ENCODE data around the gene CDC20. TPM values are rescaled to one million over a fixed set of nuclear protein-coding genes. Genes with fewer than 3 reads are reported as not detected.

The CDC20 gene
- polyA plus RNA-seq, 1 of the 3 experiments (the other 2 are of a cell fraction) = 82.7 TPM

DNA sequence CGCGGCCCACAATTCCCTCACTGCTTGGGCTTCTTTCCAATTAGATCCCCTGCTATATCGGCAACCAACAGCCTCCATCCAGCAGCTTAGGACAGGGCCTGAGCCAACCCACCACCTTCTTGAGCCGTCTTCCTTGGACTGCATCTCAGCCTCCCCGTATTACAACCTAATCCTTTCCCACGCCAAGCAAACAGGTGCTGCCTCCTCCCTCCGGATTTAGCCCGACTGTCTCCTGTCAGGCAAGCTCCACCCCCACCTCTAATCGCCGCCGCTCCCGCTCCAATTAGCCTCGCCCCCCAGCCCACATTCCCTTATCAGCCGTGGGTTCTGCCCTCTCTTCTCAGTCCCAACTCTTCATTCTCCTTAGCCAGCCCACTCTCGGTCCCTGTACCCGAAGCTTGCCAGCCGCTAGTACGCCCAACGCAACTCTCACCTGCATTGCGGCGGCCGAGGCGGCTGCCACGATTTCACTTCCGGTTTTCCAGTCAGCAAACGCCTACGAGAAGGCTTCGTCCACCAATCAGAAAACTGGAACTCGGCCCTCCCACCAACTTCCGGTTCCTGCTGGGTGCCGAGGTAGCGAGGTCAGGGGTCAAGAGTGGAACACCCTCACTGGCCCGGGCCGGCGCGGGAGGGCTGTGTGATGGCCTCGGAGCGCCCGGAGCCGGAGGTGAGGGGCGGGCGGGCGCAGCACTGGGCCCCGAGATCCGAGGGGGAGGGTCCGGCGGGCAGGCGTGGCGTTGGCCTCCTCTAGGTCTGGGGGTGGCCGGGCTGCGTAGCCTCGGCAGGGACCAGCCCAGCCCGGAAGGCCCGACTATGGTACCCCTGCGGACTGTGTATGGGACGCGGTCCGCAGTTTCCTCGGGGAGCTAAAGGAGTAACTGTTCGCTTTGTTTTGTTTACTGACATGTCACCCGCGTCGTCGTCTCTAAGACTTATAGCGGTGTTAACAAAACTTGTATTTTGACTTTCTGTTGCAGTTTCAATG, 30.8 kb downstream of the CDC20 start, which contains the start of the genes MED8 and SZT2:
Gene MED8 (minus strand): TSS at position 475 of the 988 bp plus-strand sequence. CDS start 36 bp downstream, at position 439.
Gene SZT2 (plus strand): TSS at position 574 of the 988 bp plus-strand sequence. CDS start 70 bp downstream, at position 644.
- no peaks in the 10 kb centered on the region for H3K9me3 ChIP-seq
- peak; percentile 97 for DNase-seq
- peaks cover 15 to 19% of the 10 kb centered on the region in 2 experiments; a peak in 3 of 4 replicates for H3K4me1 ChIP-seq (ENCODE audit: control insufficient read depth in 1 of 2, insufficient read depth in 2 of 2, low read depth in 1 of 2, low read length in 1 of 2)
- H4K20me1 ChIP-seq (ENCODE audit: insufficient read depth) = no peaks in the 10 kb centered on the region
- H3F3A ChIP-seq (replicated peaks; ENCODE audit: insufficient read depth) = no peaks in the 10 kb centered on the region
- H3K27ac ChIP-seq (ENCODE audit: low read depth in 2 of 2, low read length in 1 of 2) = peak within 1 kb of the TSS; percentile 72 to 79; a peak in 3 of 4 replicates
- WGBS (ENCODE audit: low lambda C conversion rate) = under 1% methylated on average over 41 of the region's 65 CpGs
- H3K9me2 ChIP-seq = no peaks in the 10 kb centered on the region
- peak within 1 kb of the TSS; percentile 80 for H3K4me2 ChIP-seq
- peak within 1 kb of the TSS; percentile 89 for H2AFZ ChIP-seq (ENCODE audit: low read depth)
- ChIA-PET CTCF (interaction anchor here (1.0 to 1.8 kb wide), 7 partner anchors 12 to 164 kb away, joined by 3 to 13 read pairs (median 4); no protein-coding TSS in a partner anchor), POLR2A (interaction anchor here (0.6 to 2.0 kb wide), 7 partner anchors 13 to 261 kb away, joined by 3 to 4 read pairs (median 3); partner anchors contain the start of gene CDC20)
- H3K4me3 ChIP-seq (ENCODE audit: low read depth in 2 of 2, low read length in 1 of 2) = peak within 1 kb of the TSS; percentile 82 to 83
- peaks cover 80% of the 10 kb centered on the region for H3K79me2 ChIP-seq (ENCODE audit: insufficient read depth)
- H3K27me3 ChIP-seq (ENCODE audit: insufficient read depth) = no peaks in the 10 kb centered on the region
- H3K9ac ChIP-seq = peak within 1 kb of the TSS; percentile 84
- peaks cover 33 to 34% of the 10 kb centered on the region in 2 experiments for H3K36me3 ChIP-seq (replicated peaks in 1 of 2; ENCODE audit: control insufficient read depth in 1 of 2, insufficient read depth in 2 of 2, low read length in 1 of 2)
- TF ChIP-seq, protein P1, sequence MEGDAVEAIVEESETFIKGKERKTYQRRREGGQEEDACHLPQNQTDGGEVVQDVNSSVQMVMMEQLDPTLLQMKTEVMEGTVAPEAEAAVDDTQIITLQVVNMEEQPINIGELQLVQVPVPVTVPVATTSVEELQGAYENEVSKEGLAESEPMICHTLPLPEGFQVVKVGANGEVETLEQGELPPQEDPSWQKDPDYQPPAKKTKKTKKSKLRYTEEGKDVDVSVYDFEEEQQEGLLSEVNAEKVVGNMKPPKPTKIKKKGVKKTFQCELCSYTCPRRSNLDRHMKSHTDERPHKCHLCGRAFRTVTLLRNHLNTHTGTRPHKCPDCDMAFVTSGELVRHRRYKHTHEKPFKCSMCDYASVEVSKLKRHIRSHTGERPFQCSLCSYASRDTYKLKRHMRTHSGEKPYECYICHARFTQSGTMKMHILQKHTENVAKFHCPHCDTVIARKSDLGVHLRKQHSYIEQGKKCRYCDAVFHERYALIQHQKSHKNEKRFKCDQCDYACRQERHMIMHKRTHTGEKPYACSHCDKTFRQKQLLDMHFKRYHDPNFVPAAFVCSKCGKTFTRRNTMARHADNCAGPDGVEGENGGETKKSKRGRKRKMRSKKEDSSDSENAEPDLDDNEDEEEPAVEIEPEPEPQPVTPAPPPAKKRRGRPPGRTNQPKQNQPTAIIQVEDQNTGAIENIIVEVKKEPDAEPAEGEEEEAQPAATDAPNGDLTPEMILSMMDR (IDR thresholded peaks at IDR 0.05) = no peak
- TF ChIP-seq, protein P2, sequence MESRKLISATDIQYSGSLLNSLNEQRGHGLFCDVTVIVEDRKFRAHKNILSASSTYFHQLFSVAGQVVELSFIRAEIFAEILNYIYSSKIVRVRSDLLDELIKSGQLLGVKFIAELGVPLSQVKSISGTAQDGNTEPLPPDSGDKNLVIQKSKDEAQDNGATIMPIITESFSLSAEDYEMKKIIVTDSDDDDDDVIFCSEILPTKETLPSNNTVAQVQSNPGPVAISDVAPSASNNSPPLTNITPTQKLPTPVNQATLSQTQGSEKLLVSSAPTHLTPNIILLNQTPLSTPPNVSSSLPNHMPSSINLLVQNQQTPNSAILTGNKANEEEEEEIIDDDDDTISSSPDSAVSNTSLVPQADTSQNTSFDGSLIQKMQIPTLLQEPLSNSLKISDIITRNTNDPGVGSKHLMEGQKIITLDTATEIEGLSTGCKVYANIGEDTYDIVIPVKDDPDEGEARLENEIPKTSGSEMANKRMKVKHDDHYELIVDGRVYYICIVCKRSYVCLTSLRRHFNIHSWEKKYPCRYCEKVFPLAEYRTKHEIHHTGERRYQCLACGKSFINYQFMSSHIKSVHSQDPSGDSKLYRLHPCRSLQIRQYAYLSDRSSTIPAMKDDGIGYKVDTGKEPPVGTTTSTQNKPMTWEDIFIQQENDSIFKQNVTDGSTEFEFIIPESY (IDR thresholded peaks at IDR 0.05; ENCODE audit: borderline replicate concordance, low read depth) = 0 out of 2 replicates have a peak, but pooled peaks have one; percentile 32
- TF ChIP-seq SMC3 (IDR thresholded peaks at IDR 0.05; ENCODE audit: low read depth, low read length) (no peak), MXI1 (IDR thresholded peaks at IDR 0.05; ENCODE audit: low read depth, low read length) (peak; percentile 72), GATA2 (CRISPR knock-in tag; IDR thresholded peaks at IDR 0.05) (no peak), TCF12 (IDR thresholded peaks at IDR 0.05) (peak; percentile 17; the same call in 1 of the 2 replicates), NRF1 (IDR thresholded peaks at IDR 0.05; ENCODE audit: low read depth, low read length) (no peak), JUND (IDR thresholded peaks at IDR 0.05) (no peak), EP300 (IDR thresholded peaks at IDR 0.05; ENCODE audit: borderline replicate concordance in 1 of 2, low read depth in 1 of 2, low read length in 1 of 2) (no peak), CHD2 (IDR thresholded peaks at IDR 0.05; ENCODE audit: low read length, partially characterized antibody) (peak; percentile 94), YY1 (IDR thresholded peaks at IDR 0.05; ENCODE audit: low read depth) (peak; percentile 67), FOXM1 (IDR thresholded peaks at IDR 0.05; ENCODE audit: low read depth) (no peak), FOSL2 (IDR thresholded peaks at IDR 0.05; ENCODE audit: borderline replicate concordance, low read depth) (no peak), SIN3A (IDR thresholded peaks at IDR 0.05; ENCODE audit: borderline replicate concordance, low read depth, low read length) (peak; percentile 69; the same call in 1 of the 2 replicates), FOXJ3 (CRISPR knock-in tag; IDR thresholded peaks at IDR 0.05) (no peak)
- TF ChIP-seq, protein P3, sequence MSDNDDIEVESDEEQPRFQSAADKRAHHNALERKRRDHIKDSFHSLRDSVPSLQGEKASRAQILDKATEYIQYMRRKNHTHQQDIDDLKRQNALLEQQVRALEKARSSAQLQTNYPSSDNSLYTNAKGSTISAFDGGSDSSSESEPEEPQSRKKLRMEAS (IDR thresholded peaks at IDR 0.05; ENCODE audit: low read depth) = peak; percentile 85
- TF ChIP-seq, protein P4, sequence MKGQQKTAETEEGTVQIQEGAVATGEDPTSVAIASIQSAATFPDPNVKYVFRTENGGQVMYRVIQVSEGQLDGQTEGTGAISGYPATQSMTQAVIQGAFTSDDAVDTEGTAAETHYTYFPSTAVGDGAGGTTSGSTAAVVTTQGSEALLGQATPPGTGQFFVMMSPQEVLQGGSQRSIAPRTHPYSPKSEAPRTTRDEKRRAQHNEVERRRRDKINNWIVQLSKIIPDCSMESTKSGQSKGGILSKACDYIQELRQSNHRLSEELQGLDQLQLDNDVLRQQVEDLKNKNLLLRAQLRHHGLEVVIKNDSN (IDR thresholded peaks at IDR 0.05; ENCODE audit: borderline replicate concordance, low read depth) = no peak
- TF ChIP-seq, protein P5, sequence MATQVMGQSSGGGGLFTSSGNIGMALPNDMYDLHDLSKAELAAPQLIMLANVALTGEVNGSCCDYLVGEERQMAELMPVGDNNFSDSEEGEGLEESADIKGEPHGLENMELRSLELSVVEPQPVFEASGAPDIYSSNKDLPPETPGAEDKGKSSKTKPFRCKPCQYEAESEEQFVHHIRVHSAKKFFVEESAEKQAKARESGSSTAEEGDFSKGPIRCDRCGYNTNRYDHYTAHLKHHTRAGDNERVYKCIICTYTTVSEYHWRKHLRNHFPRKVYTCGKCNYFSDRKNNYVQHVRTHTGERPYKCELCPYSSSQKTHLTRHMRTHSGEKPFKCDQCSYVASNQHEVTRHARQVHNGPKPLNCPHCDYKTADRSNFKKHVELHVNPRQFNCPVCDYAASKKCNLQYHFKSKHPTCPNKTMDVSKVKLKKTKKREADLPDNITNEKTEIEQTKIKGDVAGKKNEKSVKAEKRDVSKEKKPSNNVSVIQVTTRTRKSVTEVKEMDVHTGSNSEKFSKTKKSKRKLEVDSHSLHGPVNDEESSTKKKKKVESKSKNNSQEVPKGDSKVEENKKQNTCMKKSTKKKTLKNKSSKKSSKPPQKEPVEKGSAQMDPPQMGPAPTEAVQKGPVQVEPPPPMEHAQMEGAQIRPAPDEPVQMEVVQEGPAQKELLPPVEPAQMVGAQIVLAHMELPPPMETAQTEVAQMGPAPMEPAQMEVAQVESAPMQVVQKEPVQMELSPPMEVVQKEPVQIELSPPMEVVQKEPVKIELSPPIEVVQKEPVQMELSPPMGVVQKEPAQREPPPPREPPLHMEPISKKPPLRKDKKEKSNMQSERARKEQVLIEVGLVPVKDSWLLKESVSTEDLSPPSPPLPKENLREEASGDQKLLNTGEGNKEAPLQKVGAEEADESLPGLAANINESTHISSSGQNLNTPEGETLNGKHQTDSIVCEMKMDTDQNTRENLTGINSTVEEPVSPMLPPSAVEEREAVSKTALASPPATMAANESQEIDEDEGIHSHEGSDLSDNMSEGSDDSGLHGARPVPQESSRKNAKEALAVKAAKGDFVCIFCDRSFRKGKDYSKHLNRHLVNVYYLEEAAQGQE (IDR thresholded peaks at IDR 0.05; ENCODE audit: low read depth, low read length) = no peak
- TF ChIP-seq, protein P6, sequence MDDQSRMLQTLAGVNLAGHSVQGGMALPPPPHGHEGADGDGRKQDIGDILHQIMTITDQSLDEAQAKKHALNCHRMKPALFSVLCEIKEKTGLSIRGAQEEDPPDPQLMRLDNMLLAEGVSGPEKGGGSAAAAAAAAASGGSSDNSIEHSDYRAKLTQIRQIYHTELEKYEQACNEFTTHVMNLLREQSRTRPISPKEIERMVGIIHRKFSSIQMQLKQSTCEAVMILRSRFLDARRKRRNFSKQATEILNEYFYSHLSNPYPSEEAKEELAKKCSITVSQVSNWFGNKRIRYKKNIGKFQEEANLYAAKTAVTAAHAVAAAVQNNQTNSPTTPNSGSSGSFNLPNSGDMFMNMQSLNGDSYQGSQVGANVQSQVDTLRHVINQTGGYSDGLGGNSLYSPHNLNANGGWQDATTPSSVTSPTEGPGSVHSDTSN (IDR thresholded peaks at IDR 0.05) = peak; percentile 72
- TF ChIP-seq, protein P7, sequence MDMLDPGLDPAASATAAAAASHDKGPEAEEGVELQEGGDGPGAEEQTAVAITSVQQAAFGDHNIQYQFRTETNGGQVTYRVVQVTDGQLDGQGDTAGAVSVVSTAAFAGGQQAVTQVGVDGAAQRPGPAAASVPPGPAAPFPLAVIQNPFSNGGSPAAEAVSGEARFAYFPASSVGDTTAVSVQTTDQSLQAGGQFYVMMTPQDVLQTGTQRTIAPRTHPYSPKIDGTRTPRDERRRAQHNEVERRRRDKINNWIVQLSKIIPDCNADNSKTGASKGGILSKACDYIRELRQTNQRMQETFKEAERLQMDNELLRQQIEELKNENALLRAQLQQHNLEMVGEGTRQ (IDR thresholded peaks at IDR 0.05; ENCODE audit: borderline replicate concordance, low read depth, low read length) = no peak
